ENCODE results near the gene LRFN2. TPM values are rescaled to one million over a fixed set of nuclear protein-coding genes. Genes with fewer than 3 reads are reported as not detected.

LRFN2 gene
- total and polyA plus RNA-seq, 2 donors (not counting 1 experiment from before 2014, with no cell fraction given) = not detected

DNA sequence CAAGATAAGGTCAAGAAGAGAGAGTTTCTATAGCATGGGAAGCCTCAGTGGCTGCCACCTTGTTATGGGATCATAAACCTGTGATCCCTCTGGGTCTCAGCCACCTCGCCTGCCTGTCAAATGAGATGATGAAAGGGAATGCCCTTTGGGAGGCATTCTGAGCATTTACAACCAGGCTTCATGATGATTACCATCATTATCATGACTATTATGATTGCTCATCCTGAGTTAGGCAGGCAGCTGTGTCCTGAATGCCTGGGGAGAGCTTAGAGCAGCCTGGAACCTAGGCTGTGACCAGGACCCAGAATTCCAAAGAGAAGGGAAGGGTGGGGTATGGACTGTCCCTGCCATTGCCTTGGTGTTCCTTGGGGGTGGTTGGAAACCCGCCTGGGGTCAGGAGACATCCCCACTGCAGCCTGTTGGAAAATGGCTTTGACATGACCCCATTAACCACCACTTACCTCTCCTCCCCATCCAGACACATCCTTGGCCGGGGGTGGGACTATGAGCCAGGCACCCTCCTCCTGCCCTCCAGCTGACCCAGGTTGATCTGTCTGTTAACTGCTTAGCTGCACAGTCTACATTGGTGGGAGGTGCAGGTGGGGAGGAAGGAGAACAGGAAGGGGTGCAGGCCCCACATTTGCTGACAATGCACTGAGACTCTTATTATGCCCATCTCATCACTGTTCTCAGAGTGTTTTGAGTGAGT is 51.9 kb downstream of the LRFN2 start:
- Histone ChIP-seq H3K4me1 (ENCODE audit: control insufficient read depth in 2 of 2, insufficient read depth in 2 of 2, low read length in 2 of 2) (no peaks in the 10 kb centered on the region), H3K4me2 (replicated peaks; ENCODE audit: low read depth, low read length, poor library complexity, severe bottlenecking) (no peak overlapping the region), H3K4me3 (ENCODE audit: control extremely low read depth in 1 of 5, extremely low read depth in 1 of 5, insufficient read depth in 1 of 5, low read depth in 2 of 5, low read length in 4 of 5) (no peak overlapping the region), H3K9ac (ENCODE audit: low read length) (no peak overlapping the region), H4K20me1 (ENCODE audit: control insufficient read depth, insufficient read depth, low read length, poor library complexity, severe bottlenecking) (no peaks in the 10 kb centered on the region), H3K36me3 (replicated peaks in 1 of 2; ENCODE audit: control extremely low read depth in 1 of 2, control insufficient read depth in 1 of 2, extremely low read depth in 1 of 2, insufficient read depth in 2 of 2, low read length in 1 of 2) (no peaks in the 10 kb centered on the region), H3K27ac (ENCODE audit: low read length in 2 of 2) (no peak overlapping the region), H3K79me2 (ENCODE audit: control insufficient read depth, insufficient read depth, low read length) (no peaks in the 10 kb centered on the region), H2AFZ (ENCODE audit: insufficient read depth, low read depth, low read length, poor library complexity, severe bottlenecking) (no peak overlapping the region), H3K27me3 (replicated peaks in 1 of 4; ENCODE audit: control extremely low read depth in 1 of 4, control insufficient read depth in 3 of 4, insufficient read depth in 4 of 4, low read length in 3 of 4) (no peaks in the 10 kb centered on the region), H3K9me3 (ENCODE audit: control extremely low read depth in 1 of 3, control insufficient read depth in 2 of 3, insufficient read depth in 1 of 3, low read length in 2 of 3) (no peaks in the 10 kb centered on the region)
- Mint-ChIP-seq H3K27ac (no peak overlapping the region), H3K4me3 (no peak overlapping the region), H3K4me1 (no peaks in the 10 kb centered on the region), H3K27me3 (peaks cover 4% of the 10 kb centered on the region), H3K9me3 (ENCODE audit: insufficient read depth) (no peaks in the 10 kb centered on the region)
- POLR2A ChIA-PET = no interaction called here
- ATAC-seq (ENCODE audit: low read depth) = no peak
- CTCF ChIA-PET = no interaction called here
- no peak for TF ChIP-seq CTCF (IDR thresholded peaks at IDR 0.05)
- no peak for TF ChIP-seq EZH2 (IDR thresholded peaks at IDR 0.05; ENCODE audit: borderline replicate concordance, insufficient read depth, low read depth, low read length, poor library complexity, severe bottlenecking)
- DNase-seq = no peak
- intact Hi-C loops (cut with micrococcal nuclease) = no loop called here
- 40% methylated on average over 1 of the region's 3 CpGs for WGBS (ENCODE audit: insufficient coverage)

- POLR2A ChIA-PET = no interaction called here
- H3K4me3 Mint-ChIP-seq = no peak overlapping the region
- CTCF ChIA-PET = no interaction called here
These were observed 54.7 kb downstream of the LRFN2 start for GRCh38 chr6:40532349-40533000.

More at GRCh38 chr6:40532349-40533000, 54.7 kb downstream of the LRFN2 start:
- H3K36me3 ChIP-seq (replicated peaks in 1 of 2; ENCODE audit: control extremely low read depth in 1 of 2, control insufficient read depth in 1 of 2, extremely low read depth in 1 of 2, insufficient read depth in 2 of 2, low read length in 1 of 2) = no peaks in the 10 kb centered on the region
- H3K4me1 ChIP-seq (ENCODE audit: control insufficient read depth in 2 of 2, insufficient read depth in 2 of 2, low read length in 2 of 2) = no peaks in the 10 kb centered on the region
- Mint-ChIP-seq H3K27ac (no peak overlapping the region), H3K9me3 (ENCODE audit: insufficient read depth) (no peaks in the 10 kb centered on the region), H3K27me3 (peaks cover 4% of the 10 kb centered on the region), H3K4me1 (no peaks in the 10 kb centered on the region)
- no peak overlapping the region for H3K27ac ChIP-seq (ENCODE audit: low read length in 2 of 2)
- no peaks in the 10 kb centered on the region for H3K79me2 ChIP-seq (ENCODE audit: control insufficient read depth, insufficient read depth, low read length)
- TF ChIP-seq EZH2 (IDR thresholded peaks at IDR 0.05; ENCODE audit: borderline replicate concordance, insufficient read depth, low read depth, low read length, poor library complexity, severe bottlenecking) (no peak), CTCF (IDR thresholded peaks at IDR 0.05) (no peak)
- 100% methylated on average over 2 of the region's 7 CpGs for whole genome bisulfite sequencing (ENCODE audit: insufficient coverage)
- intact Hi-C loops (cut with micrococcal nuclease) = no loop called here
- no peak overlapping the region for H3K9ac ChIP-seq (ENCODE audit: low read length)
- H3K9me3 ChIP-seq (ENCODE audit: control extremely low read depth in 1 of 3, control insufficient read depth in 2 of 3, insufficient read depth in 1 of 3, low read length in 2 of 3) = no peaks in the 10 kb centered on the region
- no peak for DNase-seq
- H2AFZ ChIP-seq (ENCODE audit: insufficient read depth, low read depth, low read length, poor library complexity, severe bottlenecking) = no peak overlapping the region
- no peak overlapping the region for H3K4me3 ChIP-seq (ENCODE audit: control extremely low read depth in 1 of 5, extremely low read depth in 1 of 5, insufficient read depth in 1 of 5, low read depth in 2 of 5, low read length in 4 of 5)
- no peak overlapping the region for H3K4me2 ChIP-seq (replicated peaks; ENCODE audit: low read depth, low read length, poor library complexity, severe bottlenecking)
- no peaks in the 10 kb centered on the region for H3K27me3 ChIP-seq (replicated peaks in 1 of 4; ENCODE audit: control extremely low read depth in 1 of 4, control insufficient read depth in 3 of 4, insufficient read depth in 4 of 4, low read length in 3 of 4)
- ATAC-seq (ENCODE audit: low read depth) = no peak
- no peaks in the 10 kb centered on the region for H4K20me1 ChIP-seq (ENCODE audit: control insufficient read depth, insufficient read depth, low read length, poor library complexity, severe bottlenecking)
